Glutamatergic neuron (in vitro differentiated cells): ENCODE results near the gene PLAAT5. TPM values are rescaled to one million over a fixed set of nuclear protein-coding genes. Genes with fewer than 3 reads are reported as not detected.

Experiments
- DNase-seq: peaks from one replicate; pipeline ENCODE4 v3.0.0; 2022
- H3K27ac Mint-ChIP-seq: one replicate; pipeline ENCODE4 v1.8.0; 2020; ENCODE audit warnings: mild to moderate bottlenecking, mixed read lengths, inconsistent platforms; ENCODE audit not compliant: unreplicated experiment
- H3K27me3 Mint-ChIP-seq: one replicate; pipeline ENCODE4 v1.8.0; 2020; ENCODE audit warnings: mild to moderate bottlenecking, moderate library complexity, mixed read lengths, inconsistent platforms; ENCODE audit not compliant: unreplicated experiment
- H3K36me3 Mint-ChIP-seq: one replicate; pipeline ENCODE4 v1.8.0; 2020; ENCODE audit warnings: mild to moderate bottlenecking, mixed read lengths, inconsistent platforms; ENCODE audit not compliant: unreplicated experiment
- H3K4me1 Mint-ChIP-seq: one replicate; pipeline ENCODE4 v1.8.0; 2020; ENCODE audit warnings: mild to moderate bottlenecking, low read depth, mixed read lengths, inconsistent platforms; ENCODE audit not compliant: unreplicated experiment
- H3K4me3 Mint-ChIP-seq: one replicate; pipeline ENCODE4 v1.8.0; 2020; ENCODE audit warnings: mild to moderate bottlenecking, mixed read lengths, inconsistent platforms; ENCODE audit not compliant: unreplicated experiment
- H3K9me3 Mint-ChIP-seq: one replicate; pipeline ENCODE4 v1.8.0; 2020; ENCODE audit warnings: mild to moderate bottlenecking, moderate library complexity, mixed read lengths, inconsistent platforms; ENCODE audit not compliant: unreplicated experiment
- CTCF ChIP-seq: fragments of 200-600 bp; sonication (generic); IDR thresholded peaks from one replicate; pipeline ENCODE4 v1.5.0; 2021; ENCODE audit not compliant: partially characterized antibody, unreplicated experiment
- total RNA-seq: library from RNA; stranded (reverse); fragmentation: NEBNext Ultra II Directional; extraction: Animal tissue kit (Norgen Biotek cat#: 25700); gene quantifications from one replicate; pipeline ENCODE4 v1.2.1, GENCODE V29; 2021; ENCODE audit not compliant: unreplicated experiment

The PLAAT5 gene
- total RNA-seq, 1 donor from 2014 or later, result 11.2 TPM

- Mint-ChIP-seq H3K4me1 (no peaks in the 10 kb centered on the region), H3K9me3 (peaks cover 4% of the 10 kb centered on the region), H3K27me3 (peaks cover 2% of the 10 kb centered on the region), H3K4me3 (no peak overlapping the region), H3K36me3 (peaks cover 8% of the 10 kb centered on the region), H3K27ac (no peak overlapping the region)
- TF ChIP-seq CTCF, result no peak
- DNase-seq, result no peak
Observed at GRCh38 chr11:63521896-63522295, 30.9 kb upstream of the PLAAT5 start.

DNA sequence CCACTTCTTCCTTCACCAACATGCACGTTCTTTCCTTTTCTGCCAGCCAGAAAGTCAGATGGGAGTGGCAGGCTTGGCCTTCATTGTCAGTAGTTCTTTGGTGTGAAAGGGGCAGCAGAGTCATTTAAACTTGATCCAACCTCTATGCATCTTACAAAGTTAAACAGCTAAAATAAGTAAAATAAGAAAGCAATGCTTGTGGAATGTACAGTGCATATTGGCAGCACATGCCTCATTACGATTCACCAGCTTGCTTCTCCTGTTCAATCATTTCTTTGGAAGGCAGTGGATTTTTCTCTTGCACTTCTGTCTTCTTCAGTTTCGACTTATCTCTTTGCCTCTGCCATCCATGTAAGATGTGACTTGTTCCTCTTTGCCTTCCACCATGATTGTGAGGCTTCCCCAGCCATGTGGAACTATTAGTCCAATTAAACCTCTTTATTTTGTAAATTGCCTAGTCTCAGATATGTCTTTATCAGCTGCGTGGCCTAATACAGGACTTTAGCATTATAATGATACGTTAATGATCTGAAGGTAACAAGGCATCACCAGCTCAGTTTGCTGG, 29.7 kb upstream of the PLAAT5 start:
- Mint-ChIP-seq H3K9me3 (peaks cover 4% of the 10 kb centered on the region), H3K4me1 (no peaks in the 10 kb centered on the region), H3K27me3 (peaks cover 2% of the 10 kb centered on the region), H3K27ac (no peak overlapping the region), H3K4me3 (no peak overlapping the region), H3K36me3 (peaks cover 8% of the 10 kb centered on the region)
- TF ChIP-seq CTCF, result no peak
- no peak for DNase-seq

DNA sequence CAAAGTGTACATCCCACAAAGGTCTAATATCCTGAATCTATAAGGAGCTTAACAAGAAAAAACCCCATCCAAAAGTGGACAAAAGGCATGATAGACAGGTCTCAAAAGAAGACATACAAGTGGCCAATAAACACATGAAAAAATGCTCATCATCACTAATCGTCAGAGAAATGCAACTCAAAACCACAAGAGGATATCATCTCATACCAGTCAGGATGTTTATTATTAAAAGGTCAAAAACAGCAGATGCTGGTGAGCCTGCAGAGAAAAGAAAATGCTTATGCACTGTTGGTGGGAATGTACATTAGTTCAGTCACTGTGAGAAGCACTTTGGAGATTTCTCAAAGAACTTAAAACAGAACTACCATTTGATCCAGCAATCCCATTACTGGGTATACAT, 27.6 kb upstream of the PLAAT5 start:
- H3K4me3 Mint-ChIP-seq, result no peak overlapping the region
- TF ChIP-seq CTCF, result no peak
- H3K9me3 Mint-ChIP-seq, result peaks cover under 1% of the 10 kb centered on the region
- DNase-seq, result no peak
- peaks cover 4% of the 10 kb centered on the region for H3K36me3 Mint-ChIP-seq
- peaks cover 4% of the 10 kb centered on the region for H3K27me3 Mint-ChIP-seq
- H3K27ac Mint-ChIP-seq, result no peak overlapping the region
- H3K4me1 Mint-ChIP-seq, result no peaks in the 10 kb centered on the region

DNA sequence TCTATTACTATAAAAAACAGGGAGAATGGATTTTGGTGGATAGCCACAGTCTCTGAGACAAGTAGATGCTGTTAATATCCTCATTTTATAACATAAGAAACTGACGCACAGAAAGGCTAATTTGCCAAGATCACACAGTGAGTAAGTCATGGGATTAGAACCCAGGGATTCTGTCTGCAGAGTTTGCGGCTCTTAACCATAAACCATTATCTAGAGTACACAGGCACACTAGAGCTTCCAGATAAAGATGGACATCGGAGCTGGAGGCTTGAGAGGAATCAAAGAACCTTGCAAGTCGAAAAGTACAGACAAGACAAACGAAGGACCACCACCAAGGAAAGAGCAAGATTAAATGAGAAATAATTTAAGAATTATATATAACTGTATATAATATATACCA, 26.2 kb upstream of the PLAAT5 start:
- no peaks in the 10 kb centered on the region for H3K9me3 Mint-ChIP-seq
- H3K36me3 Mint-ChIP-seq, result peaks cover 4% of the 10 kb centered on the region
- H3K4me1 Mint-ChIP-seq, result no peaks in the 10 kb centered on the region
- no peak overlapping the region for H3K27ac Mint-ChIP-seq
- peaks cover 4% of the 10 kb centered on the region for H3K27me3 Mint-ChIP-seq
- no peak overlapping the region for H3K4me3 Mint-ChIP-seq
- no peak for DNase-seq
- TF ChIP-seq CTCF, result no peak

DNA sequence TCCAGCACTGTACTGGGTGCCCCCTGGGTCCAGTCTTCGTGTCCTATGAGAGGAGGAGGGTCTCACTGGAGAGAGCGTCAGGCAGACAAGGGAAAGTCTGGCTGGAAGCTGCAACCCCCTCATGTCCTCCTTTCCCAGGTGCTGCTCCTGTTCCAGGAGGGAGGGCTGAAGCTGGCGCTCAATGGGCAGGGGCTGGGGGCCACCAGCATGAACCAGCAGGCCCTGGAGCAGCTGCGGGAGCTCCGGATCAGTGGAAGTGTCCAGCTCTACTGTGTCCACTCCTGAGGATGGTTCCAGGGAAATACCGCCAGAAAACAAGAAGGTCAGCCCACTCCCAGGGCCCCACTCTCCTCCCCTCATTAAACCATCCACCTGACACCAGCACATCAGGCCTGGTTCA, 25.1 kb upstream of the PLAAT5 start:
- peaks cover 9% of the 10 kb centered on the region for H3K27me3 Mint-ChIP-seq
- no peak overlapping the region for H3K4me3 Mint-ChIP-seq
- DNase-seq, result no peak
- H3K36me3 Mint-ChIP-seq, result no peaks in the 10 kb centered on the region
- no peaks in the 10 kb centered on the region for H3K9me3 Mint-ChIP-seq
- H3K27ac Mint-ChIP-seq, result no peak overlapping the region
- no peak for TF ChIP-seq CTCF
- H3K4me1 Mint-ChIP-seq, result peaks cover 2% of the 10 kb centered on the region
